Gastrocnemius medialis (tissue), 4 donors: ENCODE results near the gene UGT2A2.

Experiments
- CTCF ChIP-seq, 5 experiments: fragments of 450-650 bp in 3 of 5; fragments of 200-600 bp in 2 of 5; sonication (generic) in 2 of 5; IDR thresholded peaks in 4 of 5; conservative IDR thresholded peaks in 1 of 5; 1 replicate in 4 of 5; 2 replicates in 1 of 5; pipeline ENCODE4 v1.5.1; 2016 to 2019; ENCODE audit warnings: antibody characterized with exemption in 5 of 5, mild to moderate bottlenecking in 3 of 5, moderate library complexity in 3 of 5
- POLR2A ChIP-seq, 2 donors: fragments of 450-650 bp; IDR thresholded peaks; one replicate each; pipeline ENCODE4 v1.6.1; 2017; ENCODE audit warnings: antibody characterized with exemption in 2 of 2, mild to moderate bottlenecking in 2 of 2, moderate library complexity in 2 of 2

DNA sequence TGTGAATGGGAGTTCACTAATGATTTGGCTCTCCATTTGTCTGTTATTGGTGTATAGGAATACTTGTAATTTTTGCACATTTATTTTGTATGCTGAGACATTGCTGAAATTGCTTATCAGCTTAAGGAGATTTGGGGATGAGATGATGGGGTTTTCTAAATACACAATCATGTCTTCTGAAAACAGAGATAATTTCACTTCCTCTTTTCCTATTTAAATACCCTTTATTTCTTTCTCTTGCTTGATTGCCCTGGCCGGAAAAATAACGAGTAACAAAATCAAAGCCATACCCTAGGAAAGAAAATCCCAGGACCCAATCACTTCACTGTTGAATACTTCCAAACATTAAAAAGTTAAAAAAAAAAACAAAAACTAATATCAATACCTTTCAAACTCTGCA lies 76.0 kb downstream of the UGT2A2 start:
- TF ChIP-seq POLR2A (IDR thresholded peaks at IDR 0.05): no peak
- TF ChIP-seq CTCF (IDR thresholded peaks at IDR 0.05 in 4 of 5, conservative IDR thresholded peaks at IDR 0.05 in 1 of 5): no peak
